ENCODE results near the gene OTOS.

Gene OTOS

DNA sequence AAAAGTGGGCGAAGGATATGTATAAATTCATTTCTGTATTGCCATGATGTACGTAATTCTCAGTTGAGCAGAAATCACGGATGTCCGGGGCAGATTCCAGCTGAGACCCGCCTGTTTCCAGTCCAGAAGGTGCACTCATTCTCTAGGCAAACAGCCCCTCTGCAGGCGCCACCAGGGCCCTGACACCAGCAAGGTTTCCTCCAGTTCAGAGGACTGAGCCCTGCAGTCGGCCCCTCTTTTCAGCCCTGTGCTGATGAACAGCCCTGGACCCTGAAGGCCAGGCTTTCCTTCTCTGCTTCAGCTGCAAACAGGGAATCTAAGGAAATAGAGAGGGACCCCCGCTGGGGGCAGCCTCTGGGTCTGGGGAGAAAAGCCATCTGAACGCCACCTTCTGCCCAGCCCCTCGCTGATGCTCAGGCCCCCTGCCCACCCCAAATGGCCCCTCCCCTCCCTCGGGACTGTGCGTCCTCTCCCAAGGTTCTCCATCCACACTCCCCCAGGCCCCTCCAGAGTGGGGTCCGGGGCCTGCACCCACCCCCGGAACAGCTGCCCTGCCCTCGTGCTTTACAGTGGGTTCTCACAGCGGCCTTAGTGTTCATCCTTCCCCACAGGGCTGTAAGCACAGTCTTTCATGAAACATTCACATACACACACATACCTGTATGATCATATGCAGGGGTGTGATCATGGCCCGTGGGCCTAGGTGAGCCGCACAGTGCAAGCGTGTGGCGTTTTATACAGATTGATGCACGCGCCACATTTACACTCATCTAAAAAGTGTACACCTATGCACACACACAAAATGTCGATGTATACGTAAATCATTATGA, 16.4 kb downstream of the OTOS start:
- Histone ChIP-seq H3K4me3 (no peak overlapping the region), H3K27ac (no peak overlapping the region)
- DNase-seq (ENCODE audit: low spot score) = no peak
- TF ChIP-seq, protein P1, sequence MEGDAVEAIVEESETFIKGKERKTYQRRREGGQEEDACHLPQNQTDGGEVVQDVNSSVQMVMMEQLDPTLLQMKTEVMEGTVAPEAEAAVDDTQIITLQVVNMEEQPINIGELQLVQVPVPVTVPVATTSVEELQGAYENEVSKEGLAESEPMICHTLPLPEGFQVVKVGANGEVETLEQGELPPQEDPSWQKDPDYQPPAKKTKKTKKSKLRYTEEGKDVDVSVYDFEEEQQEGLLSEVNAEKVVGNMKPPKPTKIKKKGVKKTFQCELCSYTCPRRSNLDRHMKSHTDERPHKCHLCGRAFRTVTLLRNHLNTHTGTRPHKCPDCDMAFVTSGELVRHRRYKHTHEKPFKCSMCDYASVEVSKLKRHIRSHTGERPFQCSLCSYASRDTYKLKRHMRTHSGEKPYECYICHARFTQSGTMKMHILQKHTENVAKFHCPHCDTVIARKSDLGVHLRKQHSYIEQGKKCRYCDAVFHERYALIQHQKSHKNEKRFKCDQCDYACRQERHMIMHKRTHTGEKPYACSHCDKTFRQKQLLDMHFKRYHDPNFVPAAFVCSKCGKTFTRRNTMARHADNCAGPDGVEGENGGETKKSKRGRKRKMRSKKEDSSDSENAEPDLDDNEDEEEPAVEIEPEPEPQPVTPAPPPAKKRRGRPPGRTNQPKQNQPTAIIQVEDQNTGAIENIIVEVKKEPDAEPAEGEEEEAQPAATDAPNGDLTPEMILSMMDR (IDR thresholded peaks at IDR 0.05) = no peak

DNA sequence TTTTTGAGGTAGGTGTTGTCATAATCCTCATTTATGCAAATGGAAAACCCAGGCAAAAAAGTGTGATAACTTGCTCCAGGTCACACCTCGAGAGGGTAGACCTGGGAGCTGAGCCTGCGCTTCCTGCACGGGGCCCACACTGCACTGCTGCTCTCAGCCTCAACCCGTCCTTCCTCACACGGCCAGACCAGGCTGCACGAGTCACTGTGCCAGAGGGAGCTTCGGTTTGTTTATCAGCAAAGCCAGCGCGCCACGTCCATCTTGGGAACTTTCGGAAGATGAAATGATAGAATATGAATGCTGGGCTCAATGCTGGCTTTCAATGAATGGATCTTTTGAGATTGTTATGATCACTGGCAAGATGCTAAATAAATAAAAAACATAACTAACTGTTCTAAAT, 18.8 kb downstream of the OTOS start:
- Histone ChIP-seq H3K27ac (no peak overlapping the region), H3K4me3 (no peak overlapping the region)
- no peak for DNase-seq (ENCODE audit: low spot score)
- TF ChIP-seq, protein P1 (IDR thresholded peaks at IDR 0.05) = no peak

DNA sequence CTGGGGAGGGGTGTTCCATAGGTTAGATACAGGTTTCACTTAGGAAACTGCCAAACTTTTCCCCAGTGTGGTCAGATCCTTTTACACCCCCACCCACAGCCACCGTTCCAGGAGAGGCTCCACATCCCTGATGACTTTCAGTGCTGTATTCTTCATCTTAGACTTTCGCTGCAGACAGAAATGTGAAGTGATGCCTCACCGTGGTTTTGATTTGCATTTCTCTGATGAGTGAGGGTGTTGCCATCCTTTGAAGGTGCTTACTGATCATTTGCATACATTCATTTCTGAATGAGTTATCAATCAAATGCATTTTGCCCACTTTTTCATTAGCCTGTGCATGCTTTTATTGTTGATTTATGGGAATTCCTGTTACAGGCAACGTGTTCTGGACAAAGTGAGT, 19.3 kb downstream of the OTOS start:
- DNase-seq (ENCODE audit: low spot score) = no peak
- TF ChIP-seq, protein P1 (IDR thresholded peaks at IDR 0.05) = no peak
- no peak overlapping the region for H3K4me3 ChIP-seq
- H3K27ac ChIP-seq = no peak overlapping the region

DNA sequence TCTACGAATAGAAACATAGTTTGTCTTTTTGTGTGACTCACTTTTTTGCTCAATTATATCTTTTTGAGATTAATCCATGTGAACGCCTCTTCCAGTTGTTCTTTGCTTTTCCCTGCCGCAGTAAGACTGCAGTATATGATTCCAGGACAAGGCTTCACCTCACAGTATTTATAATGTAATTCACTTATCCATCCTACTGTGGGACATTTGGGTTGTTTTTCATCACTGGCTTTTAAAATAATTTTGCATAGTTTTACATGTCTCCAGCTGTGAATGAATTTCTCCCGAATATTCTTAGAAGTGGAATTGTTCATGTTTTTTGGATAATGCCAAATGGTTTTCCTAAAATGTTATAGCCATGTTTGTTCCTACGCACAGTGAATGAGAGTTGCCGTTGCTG, 26.2 kb downstream of the OTOS start:
- H3K4me3 ChIP-seq = no peak overlapping the region
- DNase-seq (ENCODE audit: low spot score) = no peak
- no peak overlapping the region for H3K27ac ChIP-seq
- TF ChIP-seq, protein P1 (IDR thresholded peaks at IDR 0.05) = no peak

DNA sequence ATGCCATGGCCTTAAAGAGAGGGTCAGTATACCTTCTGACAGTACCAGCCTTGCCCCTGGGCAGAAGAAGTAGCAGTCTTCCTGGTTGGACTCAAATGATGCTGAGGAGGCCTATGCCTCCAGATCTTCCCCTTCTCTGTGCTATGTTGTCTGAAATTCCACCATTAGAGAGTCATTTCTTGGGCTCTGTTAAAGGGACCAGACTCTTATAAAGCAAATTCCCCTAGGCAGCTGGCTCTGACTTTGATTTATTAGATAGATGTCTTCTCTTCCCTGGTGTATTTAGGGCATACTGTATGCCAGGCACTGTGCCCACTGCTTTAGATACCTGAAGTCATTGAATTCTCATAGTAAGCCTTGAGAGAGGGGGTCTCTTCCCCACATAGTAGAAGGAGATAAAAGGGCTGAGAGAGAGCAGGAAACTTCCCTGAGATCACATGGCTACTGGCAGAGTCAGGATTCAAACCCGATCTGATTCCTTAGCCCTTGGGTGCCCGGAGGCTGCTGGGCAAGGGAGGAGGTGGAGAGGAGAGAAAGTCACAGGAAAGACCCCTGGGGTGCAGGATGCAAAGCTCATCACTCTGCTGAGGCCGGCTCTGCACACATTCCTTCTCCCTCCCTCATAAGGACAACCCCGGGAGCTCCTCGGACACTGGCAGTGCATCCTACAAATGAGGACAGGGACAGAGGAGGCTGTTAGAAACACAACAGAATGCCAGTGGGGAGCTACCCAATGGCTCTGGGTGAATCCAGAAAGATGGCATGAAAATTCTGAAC, 27.4 kb downstream of the OTOS start:
- TF ChIP-seq, protein P1 (IDR thresholded peaks at IDR 0.05) = no peak
- H3K4me3 ChIP-seq = no peak overlapping the region
- no peak for DNase-seq (ENCODE audit: low spot score)
- H3K27ac ChIP-seq = no peak overlapping the region

DNA sequence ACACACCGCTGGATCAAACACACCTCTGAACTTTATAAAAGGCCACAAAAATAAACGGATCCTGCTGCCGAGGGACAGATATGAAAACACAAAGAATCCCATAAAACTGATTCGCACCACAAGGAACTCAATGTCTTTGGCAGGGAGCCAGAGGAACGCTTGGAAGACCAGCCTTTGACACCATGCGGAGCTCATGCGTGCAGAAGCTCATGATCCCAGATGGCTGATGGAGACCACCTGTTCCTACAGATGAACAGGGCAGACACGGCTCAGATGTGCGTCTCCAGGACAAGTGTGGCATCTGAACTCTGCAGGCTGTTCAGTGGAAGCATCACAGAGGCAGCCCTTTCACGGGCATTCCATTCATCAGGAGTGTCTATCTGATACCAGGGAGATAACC, 29.2 kb downstream of the OTOS start:
- no peak for DNase-seq (ENCODE audit: low spot score)
- TF ChIP-seq, protein P1 (IDR thresholded peaks at IDR 0.05) = no peak
- H3K27ac ChIP-seq = no peak overlapping the region
- H3K4me3 ChIP-seq = no peak overlapping the region

Data from coronary artery (tissue), 2 donors.